Measurements from ENCODE around the gene GAPDHS. TPM values are rescaled to one million over a fixed set of nuclear protein-coding genes. Genes with fewer than 3 reads are reported as not detected.

The GAPDHS gene
- polyA plus RNA-seq, 3 donors: not detected

DNA sequence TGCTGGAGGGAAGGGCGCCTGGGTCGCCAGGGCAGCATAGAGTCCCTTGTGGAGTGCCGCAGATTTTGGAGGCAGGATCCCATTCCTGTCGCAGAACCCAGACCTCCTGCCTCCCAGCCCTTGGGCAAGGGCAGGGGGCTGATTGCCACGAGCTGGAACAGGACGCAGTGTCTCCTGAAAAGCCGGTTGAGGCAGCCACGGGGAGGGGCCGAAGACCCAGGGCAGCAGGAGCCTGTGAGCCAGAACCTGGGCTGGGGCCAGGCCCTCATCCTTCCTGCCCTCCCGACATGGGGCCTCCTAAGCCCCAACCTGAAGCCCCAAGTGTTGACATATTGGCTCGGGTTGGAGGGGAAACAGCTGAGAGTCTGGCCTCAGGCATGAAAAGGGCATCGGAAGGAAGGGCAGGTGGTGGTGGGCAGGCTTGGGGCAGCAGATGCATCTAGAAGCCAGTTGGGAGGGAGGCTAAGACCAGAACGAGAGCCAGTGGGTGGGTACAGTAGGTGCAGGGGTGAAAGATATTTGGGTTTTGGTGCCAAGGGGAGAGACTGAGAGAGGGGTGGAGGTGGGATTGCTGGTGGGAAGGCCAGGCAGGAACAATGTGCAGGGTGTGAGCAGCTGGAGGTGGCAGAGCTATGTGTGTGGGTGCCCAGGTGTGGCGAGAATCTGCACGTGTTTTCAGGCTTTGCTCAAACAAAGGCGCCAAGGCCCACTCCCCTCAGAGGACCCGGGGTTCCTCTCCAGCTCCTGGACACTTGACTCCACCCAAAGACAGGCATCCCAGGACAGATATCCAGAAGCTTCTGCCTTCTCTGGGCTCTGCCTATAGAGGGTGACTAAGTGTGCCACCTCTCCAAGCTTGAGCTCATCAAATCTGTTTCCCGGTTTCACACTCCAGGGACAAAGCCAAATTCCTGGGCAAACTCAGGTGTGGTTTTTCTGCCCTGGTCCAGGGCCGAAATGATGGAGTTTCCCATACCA is 3.7 kb upstream of the GAPDHS start:
- DNase-seq (ENCODE audit: extremely low read depth in 1 of 11, low read depth in 9 of 11, low spot score in 4 of 11): no peak

DNA sequence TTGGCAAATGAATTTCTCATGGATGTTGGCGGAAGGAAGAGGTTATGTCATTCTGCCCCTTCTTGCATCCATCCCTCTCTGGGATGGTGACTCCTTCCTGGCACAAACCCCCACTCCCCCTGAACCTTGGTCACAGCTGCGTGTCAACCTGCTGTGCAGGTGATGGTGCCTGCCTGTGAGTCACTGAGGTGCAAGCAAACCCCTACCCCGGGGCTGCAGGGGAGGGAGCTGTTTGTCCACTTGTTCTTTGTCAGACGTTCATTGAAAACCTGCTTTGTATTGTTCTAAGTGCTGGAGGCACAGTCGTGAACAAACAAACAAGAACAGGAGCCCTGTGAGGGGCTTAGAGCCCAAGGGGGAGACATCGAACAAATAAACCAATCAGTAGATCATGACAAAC is 2.0 kb upstream of the GAPDHS start:
- DNase-seq (ENCODE audit: extremely low read depth in 1 of 11, low read depth in 9 of 11, low spot score in 4 of 11): no peak

DNA sequence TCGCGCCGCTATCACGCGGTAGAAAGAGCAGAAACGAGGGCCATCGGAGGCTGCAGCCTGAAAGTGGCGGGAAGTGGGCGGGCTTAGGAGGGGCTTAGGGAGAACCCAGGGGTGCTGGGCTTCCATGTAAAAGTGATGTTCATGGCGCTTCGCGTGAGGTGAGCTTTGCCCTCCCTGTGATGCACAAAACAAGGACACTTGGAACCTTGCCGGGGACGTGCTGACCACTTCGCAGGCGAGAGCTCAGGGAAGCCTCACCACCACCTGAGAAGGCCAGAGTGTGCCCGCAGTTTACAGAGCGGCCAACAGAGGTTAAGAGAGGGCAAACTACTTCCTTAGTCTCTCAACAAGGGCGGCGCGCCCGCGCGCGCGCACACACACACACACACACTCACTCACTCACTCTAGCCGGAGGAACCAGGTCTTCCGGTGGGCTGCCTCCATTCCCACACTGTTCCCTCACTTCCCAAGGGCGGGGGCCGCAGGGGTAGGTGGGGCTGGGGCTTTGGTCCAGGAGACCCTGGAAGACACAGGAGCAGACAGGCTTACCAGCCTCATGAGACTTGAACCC is 651 bp downstream of the GAPDHS start:
- peak in 3 of 11 donors; percentile 22 to 59 (median 50) for DNase-seq (ENCODE audit: extremely low read depth in 1 of 11, low read depth in 9 of 11, low spot score in 4 of 11)

DNA sequence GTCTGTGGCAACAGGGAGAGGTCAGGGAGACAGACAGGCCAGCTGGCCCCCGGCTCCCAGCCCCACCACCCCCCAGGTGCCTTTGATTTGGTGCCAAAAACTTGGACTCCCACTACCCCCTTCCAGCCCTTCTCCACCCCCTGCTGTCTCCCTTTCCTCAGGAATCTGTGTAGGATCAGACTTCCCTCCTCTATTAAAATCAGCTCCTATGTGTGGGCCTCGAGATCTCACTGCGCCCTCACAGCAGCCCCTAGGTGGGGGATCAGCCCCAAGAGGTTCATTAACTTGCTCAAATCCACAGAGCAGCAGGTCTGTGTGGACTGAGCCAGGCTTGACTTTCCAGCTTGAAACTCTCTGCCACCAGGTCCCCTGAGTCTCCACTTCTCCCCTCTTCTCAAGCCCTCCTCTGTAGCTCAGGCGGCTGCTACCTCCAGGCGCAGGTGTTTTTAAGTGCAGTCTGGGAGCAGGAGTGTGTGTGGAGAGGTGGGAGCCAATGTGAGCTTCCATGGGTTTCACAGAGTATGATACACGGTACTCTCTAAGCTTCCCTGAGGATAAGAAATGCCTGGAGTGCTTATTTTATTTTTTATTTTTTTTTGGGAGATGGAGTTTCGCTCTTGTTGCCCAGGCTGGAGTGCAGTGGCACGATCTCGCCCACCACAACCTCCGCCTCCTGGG is 1.7 kb downstream of the GAPDHS start:
- no peak for DNase-seq (ENCODE audit: extremely low read depth in 1 of 11, low read depth in 9 of 11, low spot score in 4 of 11)

DNA sequence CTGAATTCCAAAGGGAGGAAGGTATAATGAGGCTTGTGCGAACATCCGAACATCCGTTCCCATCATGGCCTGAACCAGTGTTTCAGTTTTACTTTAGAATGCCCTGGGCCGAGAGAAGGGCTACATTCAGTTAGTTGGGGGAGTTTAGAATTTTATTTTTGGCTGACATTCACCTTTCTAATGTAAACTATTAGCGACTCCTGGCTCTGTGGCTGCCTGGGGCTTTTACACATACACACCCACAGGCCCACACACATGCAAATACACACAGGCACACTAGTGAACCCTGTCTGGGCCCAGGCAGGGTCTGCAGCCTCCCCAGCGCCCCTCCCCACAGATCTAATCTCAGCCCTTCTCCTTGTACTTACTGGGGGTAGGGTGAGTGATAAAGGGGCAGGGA is 6.1 kb downstream of the GAPDHS start:
- DNase-seq (ENCODE audit: extremely low read depth in 1 of 11, low read depth in 9 of 11, low spot score in 4 of 11): no peak

DNA sequence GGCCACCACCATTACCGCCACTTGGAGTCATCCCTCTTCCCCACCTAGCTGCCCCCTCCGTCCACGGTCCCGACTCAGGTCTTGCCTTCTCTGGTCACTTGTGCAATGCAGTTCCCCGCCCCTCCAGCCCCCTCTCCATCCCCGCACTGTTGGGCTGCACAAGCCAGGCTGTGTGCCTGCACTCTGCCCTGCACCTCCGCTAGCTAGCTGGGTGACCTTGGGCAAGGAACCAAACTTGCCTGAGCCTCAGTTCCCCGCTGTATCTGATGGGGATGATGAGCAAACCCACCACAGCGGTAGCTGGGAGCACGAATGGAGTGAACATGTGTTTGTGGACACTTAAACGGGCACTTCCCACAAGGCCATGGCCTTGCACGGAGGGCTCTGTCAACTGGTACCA is 6.6 kb downstream of the GAPDHS start:
- no peak for DNase-seq (ENCODE audit: extremely low read depth in 1 of 11, low read depth in 9 of 11, low spot score in 4 of 11)

DNA sequence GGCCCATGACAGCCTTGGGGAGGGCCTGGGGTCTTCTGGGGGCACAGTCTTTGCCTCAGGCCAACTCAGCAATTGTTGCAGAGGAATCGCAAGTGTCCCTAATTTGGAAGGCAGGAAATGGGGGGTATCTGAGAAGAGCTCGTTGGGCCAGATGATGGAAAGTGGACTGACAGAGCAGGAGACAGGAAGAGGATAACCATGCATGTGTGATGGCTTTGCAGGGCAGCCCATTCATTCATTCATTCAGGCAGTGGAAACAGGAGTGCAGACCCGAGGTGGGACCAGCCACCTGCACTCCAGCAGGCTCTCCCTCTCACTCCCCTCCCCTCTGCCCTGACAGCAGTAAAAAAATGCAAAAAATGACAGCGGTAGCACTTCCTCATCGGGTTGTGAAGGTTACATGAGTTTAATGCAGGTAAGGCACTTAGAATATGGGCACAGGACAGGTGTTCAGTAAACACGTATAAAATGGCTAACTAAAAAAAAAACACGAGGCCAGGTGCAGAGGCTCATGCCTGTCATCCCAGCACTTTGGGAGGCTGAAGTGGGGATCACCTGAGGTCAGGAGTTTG is 7.2 kb downstream of the GAPDHS start:
- DNase-seq (ENCODE audit: extremely low read depth in 1 of 11, low read depth in 9 of 11, low spot score in 4 of 11): no peak

DNA sequence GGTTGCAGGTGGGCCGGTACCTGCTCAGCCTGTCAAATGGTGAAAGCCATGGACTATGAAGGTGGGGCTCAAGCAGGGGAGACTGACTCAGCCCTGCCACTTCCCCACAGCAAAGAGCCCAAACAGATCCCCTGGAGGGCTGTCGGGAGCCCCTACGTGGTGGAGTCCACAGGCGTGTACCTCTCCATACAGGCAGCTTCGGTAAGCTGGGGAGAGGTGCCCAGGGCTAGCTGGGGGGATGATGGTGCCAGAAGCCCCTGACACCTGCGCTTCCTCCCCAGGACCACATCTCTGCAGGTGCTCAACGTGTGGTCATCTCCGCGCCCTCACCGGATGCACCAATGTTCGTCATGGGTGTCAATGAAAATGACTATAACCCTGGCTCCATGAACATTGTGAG is 9.0 kb downstream of the GAPDHS start:
- no peak for DNase-seq (ENCODE audit: extremely low read depth in 1 of 11, low read depth in 9 of 11, low spot score in 4 of 11)

DNA sequence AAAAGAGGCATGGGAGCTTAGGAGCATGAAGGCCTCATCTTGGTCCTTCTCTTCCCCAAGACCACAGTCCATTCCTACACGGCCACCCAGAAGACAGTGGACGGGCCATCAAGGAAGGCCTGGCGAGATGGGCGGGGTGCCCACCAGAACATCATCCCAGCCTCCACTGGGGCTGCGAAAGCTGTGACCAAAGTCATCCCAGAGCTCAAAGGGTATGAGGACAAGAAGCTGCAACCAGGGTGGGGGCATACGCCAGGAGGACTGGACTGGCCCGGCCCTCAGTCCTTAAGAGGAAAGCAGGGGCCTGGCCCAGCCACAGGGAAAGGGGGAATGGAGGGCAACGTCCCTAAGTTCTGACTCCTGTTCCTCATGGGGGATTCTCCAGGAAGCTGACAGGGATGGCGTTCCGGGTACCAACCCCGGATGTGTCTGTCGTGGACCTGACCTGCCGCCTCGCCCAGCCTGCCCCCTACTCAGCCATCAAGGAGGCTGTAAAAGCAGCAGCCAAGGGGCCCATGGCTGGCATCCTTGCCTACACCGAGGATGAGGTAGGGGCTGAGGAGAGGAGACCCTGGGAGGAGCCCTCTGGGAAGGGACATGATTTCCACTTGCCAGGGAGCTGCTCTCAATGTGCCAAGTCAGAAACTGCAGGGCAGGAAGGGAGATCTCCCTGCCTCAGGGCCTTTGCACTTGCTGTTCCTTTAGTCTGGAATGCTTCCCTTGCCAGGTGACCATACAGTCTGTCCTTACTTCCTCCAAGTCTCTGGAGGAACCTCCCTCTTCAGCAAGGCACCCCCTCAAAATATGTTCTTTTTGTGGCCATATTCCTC is 10.2 kb downstream of the GAPDHS start:
- no peak for DNase-seq (ENCODE audit: extremely low read depth in 1 of 11, low read depth in 9 of 11, low spot score in 4 of 11)

DNA sequence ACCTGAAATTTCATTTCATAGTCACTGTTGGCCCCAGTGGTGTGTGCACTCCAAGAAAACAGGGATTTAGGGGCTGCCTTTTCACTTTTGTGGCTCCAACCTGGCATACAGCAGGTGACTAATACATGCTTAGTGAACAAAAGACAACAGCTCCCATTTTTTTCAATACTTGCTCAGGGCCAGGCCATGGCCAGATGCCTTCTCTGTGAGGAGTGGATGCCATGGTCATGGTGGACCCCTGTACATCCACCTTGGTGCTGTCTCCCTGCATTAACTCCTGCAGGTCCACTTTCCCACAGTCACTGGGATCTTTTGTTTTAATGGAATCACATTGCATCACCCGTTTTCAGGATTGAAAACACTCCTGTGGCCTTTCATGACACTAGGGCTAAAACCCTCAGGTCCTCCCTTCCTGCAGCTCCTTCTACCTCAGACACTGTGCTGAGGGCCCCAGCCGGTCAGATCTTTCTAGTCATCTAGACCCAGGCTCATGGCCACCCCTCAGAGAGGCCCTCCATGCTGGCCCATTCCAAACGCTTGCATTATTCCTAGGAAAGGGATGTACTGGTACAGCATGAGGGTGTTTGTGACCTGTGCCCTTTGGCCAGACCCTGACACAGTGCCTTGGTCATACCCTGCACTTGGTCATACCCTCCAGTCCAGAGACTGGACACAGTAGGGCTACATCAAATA is 11.0 kb downstream of the GAPDHS start:
- no peak for DNase-seq (ENCODE audit: extremely low read depth in 1 of 11, low read depth in 9 of 11, low spot score in 4 of 11)

DNA sequence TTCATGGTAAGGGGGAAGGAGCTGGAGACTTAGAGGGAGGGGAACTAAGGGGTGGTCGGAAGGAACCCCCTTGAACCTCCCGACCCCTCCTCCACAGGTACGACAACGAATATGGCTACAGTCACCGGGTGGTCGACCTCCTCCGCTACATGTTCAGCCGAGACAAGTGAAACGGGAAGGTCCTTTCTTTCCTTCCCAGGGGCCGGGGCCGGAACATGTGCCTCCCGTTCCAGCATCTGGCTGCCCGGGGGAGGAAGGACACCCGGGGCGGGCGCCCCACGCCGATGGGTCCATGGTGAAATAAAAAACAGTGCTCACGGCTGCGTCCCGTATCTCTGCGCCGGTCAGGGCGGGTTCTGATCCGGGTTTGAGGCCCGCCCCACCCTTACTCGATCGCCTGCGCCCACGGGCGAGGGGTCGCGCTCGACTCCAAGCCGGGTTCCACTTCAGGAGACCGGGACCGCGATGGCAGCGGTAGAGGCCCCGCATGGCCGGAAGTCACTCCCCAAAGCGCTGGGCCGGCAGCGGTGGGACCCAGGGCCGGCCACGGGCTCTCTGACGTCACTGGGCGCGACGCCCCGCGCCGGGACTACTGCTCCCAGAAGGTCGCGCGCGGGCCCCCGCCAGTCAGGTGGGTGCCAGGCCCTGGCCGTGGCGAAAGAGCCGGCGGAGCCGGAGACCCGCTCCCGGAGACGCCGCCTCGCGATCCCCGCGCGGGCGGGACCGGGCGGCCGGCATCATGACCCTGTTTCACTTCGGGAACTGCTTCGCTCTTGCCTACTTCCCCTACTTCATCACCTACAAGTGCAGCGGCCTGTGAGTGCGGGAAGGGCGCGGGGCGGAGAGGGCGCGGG is 12.0 kb downstream of the GAPDHS start, which contains the start of gene TMEM147:
Gene TMEM147, plus strand, starts transcription at position 626 of the 854 bp plus-strand sequence. Its CDS starts 114 bp downstream, at position 740.
- peak; percentile 62 to 87 (median 85) for DNase-seq (ENCODE audit: extremely low read depth in 1 of 11, low read depth in 9 of 11, low spot score in 4 of 11)

DNA sequence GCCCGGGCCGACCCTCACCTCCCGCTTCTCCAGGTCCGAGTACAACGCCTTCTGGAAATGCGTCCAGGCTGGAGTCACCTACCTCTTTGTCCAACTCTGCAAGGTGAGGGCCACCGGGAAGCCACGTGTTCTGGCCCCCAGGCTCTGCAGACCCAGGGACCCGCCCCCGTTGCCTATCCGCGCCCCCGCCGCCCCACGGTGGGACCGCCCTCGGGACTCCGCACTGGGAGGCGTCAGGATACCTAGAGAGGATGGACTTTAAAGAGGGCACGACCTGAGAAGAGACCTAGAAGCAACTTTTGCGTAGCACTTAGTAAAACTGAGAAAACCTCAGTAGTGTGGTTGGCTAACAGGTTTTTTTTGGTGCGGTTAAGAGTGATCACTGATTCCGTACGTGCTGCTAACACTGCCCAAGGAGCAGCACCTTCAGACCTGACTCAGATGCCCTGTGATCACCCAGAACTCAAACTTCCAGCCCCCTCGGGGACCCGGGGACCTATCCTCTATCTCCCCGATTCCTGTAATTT is 12.7 kb downstream of the GAPDHS start:
- no peak for DNase-seq (ENCODE audit: extremely low read depth in 1 of 11, low read depth in 9 of 11, low spot score in 4 of 11)

DNA sequence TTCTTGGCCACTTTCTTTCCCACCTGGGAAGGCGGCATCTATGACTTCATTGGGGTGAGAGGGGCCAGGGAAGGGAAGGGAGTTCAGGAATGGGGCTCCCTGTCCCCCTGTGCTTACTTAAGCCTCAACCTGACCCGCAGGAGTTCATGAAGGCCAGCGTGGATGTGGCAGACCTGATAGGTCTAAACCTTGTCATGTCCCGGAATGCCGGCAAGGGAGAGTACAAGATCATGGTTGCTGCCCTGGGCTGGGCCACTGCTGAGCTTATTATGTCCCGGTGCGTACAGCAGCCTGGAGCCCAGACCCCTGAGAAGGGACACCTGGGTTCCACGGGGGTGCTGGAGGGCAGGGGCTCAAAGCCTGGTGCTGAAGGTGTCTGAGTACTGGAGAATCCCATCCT is 13.3 kb downstream of the GAPDHS start:
- no peak for DNase-seq (ENCODE audit: extremely low read depth in 1 of 11, low read depth in 9 of 11, low spot score in 4 of 11)

DNA sequence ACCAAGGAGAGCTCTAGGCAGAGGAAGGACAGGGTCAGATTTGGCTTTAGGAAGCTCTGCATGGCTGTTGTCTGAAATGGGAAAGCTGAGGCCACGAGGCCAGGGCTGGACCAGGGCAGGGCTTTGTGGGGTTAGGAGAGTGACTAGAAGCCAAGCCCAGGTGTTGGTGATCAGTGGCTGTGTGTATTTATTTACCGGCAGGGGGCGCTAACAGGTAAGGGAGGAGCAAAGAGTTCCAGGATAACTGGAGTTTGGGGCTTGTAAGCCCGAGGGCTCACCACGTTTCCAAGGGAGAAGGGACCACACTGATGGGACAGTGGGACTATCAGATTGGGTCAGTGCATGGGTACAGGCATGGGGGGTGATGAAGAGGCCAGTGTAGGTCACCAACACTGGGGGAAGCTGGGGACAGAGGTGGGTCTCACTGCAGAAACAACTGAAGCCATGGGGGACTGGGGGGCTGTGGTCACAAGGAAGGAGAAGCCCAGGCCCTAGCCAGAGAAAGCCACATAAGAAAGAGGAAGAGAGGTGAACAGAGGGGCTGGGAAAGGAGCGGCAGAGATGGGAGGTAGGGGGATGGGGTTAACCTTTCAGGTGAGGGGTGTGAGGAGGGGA is 16.0 kb downstream of the GAPDHS start:
- peak in 8 of 11 donors; percentile 38 to 64 (median 50) for DNase-seq (ENCODE audit: extremely low read depth in 1 of 11, low read depth in 9 of 11, low spot score in 4 of 11)

DNA sequence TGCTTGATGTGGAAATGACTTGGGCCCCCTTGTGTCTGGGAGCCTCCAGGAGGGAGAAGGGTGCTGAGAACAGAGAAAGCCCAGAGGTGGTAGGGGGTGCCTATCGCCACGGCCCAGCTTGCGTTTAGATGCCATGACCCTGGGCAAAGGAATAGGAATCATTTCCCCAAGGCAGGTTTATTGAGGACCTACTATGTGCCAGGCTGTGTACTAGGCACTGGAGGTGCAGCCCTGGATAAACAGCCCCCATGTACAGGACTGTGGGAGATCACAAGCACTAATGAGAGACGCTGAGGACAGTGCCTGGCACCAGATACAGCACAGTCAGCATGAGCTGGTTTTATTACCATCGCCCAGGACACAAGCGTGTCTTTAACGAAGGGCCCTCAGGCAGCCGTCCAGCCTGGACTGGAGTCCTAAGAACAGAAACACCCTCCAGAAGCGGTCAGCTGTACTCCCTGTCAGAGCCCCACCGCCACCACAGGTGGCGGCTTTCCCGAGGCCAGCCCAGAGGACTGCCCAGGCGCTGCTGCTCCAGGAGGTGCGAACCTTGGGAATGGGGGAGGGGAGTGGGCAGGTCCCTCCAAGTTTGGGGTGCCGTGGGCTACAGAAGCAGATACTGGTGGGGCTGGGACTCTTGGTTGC is 16.7 kb downstream of the GAPDHS start:
- no peak for DNase-seq (ENCODE audit: extremely low read depth in 1 of 11, low read depth in 9 of 11, low spot score in 4 of 11)

Data from renal cortex interstitium (tissue), 11 donors.